DOHH2 (cell line): ENCODE data around the gene CDK4.
"Not testable (repeated sequence)": the region's sequence is repeated elsewhere in the genome, so short reads cannot be mapped to it uniquely, and the experiment has no call there.

Experiments used
- H3F3A ChIP-seq: fragments of 200-600 bp; sonication (generic), shearing (Covaris generic); 2 replicates; pipeline ENCODE4 v1.6.0; 2016; ENCODE audit warnings: antibody characterized with exemption, mild to moderate bottlenecking; ENCODE audit not compliant: control insufficient read depth, insufficient read depth
- H3K27ac ChIP-seq: fragments of 200-600 bp; sonication (generic); 2 replicates; pipeline ENCODE4 v1.5.1; 2014; ENCODE audit warnings: low read depth, mild to moderate bottlenecking, low read length, moderate library complexity
- H3K27me3 ChIP-seq: fragments of 200-600 bp; sonication (generic); 2 replicates; pipeline ENCODE4 v1.6.1; 2014; ENCODE audit warnings: mild to moderate bottlenecking, low read length, mixed read lengths; ENCODE audit not compliant: control insufficient read depth
- H3K36me3 ChIP-seq: fragments of 200-600 bp; sonication (generic); 2 replicates; pipeline ENCODE4 v1.6.1; 2014; ENCODE audit warnings: mild to moderate bottlenecking, low read length, moderate library complexity, mixed read lengths; ENCODE audit not compliant: control insufficient read depth
- H3K4me1 ChIP-seq: fragments of 200-600 bp; sonication (generic); 2 replicates; pipeline ENCODE4 v1.6.1; 2014; ENCODE audit warnings: mild to moderate bottlenecking, low read length, mixed read lengths; ENCODE audit not compliant: control insufficient read depth
- H3K4me2 ChIP-seq: fragments of 200-600 bp; sonication (generic); 2 replicates; pipeline ENCODE4 v1.6.0; 2014; ENCODE audit warnings: mild to moderate bottlenecking, low read length, moderate library complexity
- H3K4me3 ChIP-seq: fragments of 200-600 bp; sonication (generic); 2 replicates; pipeline ENCODE4 v1.5.1; 2014; ENCODE audit warnings: mild to moderate bottlenecking, low read length, mixed read lengths
- H3K79me2 ChIP-seq: fragments of 200-600 bp; sonication (generic); 2 replicates; pipeline ENCODE4 v1.6.1; 2014; ENCODE audit warnings: mild to moderate bottlenecking, low read length, mixed read lengths; ENCODE audit not compliant: control insufficient read depth
- H3K9me2 ChIP-seq: fragments of 200-600 bp; sonication (generic); replicated peaks from 2 replicates; pipeline ENCODE4 v1.6.1; 2014; ENCODE audit warnings: mild to moderate bottlenecking, low read length, mixed read lengths; ENCODE audit not compliant: control insufficient read depth
- H3K9me3 ChIP-seq: fragments of 200-600 bp; sonication (generic); 2 replicates; pipeline ENCODE4 v1.6.1; 2014; ENCODE audit warnings: antibody characterized with exemption, low read length, mixed read lengths; ENCODE audit not compliant: control insufficient read depth, insufficient read depth
- H4K20me1 ChIP-seq: fragments of 200-600 bp; sonication (generic); 2 replicates; pipeline ENCODE4 v1.6.0; 2014; ENCODE audit warnings: low read depth, mild to moderate bottlenecking, antibody characterized with exemption, low read length, moderate library complexity; ENCODE audit not compliant: control insufficient read depth, insufficient read depth
- EZH2phosphoT487 ChIP-seq: fragments of 200-600 bp; sonication (generic); IDR thresholded peaks from 2 replicates; pipeline ENCODE4 v1.6.1; 2017; ENCODE audit warnings: borderline replicate concordance, mild to moderate bottlenecking, antibody characterized with exemption, low read length, moderate library complexity, mixed read lengths
- TF ChIP-seq, protein P1 (sequence below): fragments of 200-600 bp; sonication (generic); IDR thresholded peaks from one replicate; pipeline ENCODE4 v1.5.1; 2014; ENCODE audit warnings: antibody characterized with exemption, mild to moderate bottlenecking, low read depth, low read length; ENCODE audit not compliant: poor library complexity, severe bottlenecking

CDK4 gene

GRCh38 chr12:57717131-57717530 is 35.0 kb downstream of the CDK4 start:
- H3K27me3 ChIP-seq = no peaks in the 10 kb centered on the region
- H3K4me2 ChIP-seq = no peak overlapping the region
- no peaks in the 10 kb centered on the region for H3F3A ChIP-seq
- H3K79me2 ChIP-seq = no peaks in the 10 kb centered on the region
- H3K9me3 ChIP-seq = no peaks in the 10 kb centered on the region
- TF ChIP-seq, protein P1, sequence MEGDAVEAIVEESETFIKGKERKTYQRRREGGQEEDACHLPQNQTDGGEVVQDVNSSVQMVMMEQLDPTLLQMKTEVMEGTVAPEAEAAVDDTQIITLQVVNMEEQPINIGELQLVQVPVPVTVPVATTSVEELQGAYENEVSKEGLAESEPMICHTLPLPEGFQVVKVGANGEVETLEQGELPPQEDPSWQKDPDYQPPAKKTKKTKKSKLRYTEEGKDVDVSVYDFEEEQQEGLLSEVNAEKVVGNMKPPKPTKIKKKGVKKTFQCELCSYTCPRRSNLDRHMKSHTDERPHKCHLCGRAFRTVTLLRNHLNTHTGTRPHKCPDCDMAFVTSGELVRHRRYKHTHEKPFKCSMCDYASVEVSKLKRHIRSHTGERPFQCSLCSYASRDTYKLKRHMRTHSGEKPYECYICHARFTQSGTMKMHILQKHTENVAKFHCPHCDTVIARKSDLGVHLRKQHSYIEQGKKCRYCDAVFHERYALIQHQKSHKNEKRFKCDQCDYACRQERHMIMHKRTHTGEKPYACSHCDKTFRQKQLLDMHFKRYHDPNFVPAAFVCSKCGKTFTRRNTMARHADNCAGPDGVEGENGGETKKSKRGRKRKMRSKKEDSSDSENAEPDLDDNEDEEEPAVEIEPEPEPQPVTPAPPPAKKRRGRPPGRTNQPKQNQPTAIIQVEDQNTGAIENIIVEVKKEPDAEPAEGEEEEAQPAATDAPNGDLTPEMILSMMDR = no peak
- no peak for TF ChIP-seq EZH2phosphoT487
- peaks cover 57% of the 10 kb centered on the region for H3K36me3 ChIP-seq
- no peak overlapping the region for H3K4me3 ChIP-seq
- H3K4me1 ChIP-seq = peaks cover 5% of the 10 kb centered on the region
- H3K9me2 ChIP-seq = no peaks in the 10 kb centered on the region
- H4K20me1 ChIP-seq = no peaks in the 10 kb centered on the region
- no peak overlapping the region for H3K27ac ChIP-seq

GRCh38 chr12:57716305-57716704 is 35.8 kb downstream of the CDK4 start:
- H3K27ac ChIP-seq = no peak overlapping the region
- H3K36me3 ChIP-seq = peaks cover 58% of the 10 kb centered on the region
- no peak overlapping the region for H3K4me2 ChIP-seq
- H4K20me1 ChIP-seq = no peaks in the 10 kb centered on the region
- H3K4me1 ChIP-seq = peaks cover 5% of the 10 kb centered on the region
- H3F3A ChIP-seq = no peaks in the 10 kb centered on the region
- H3K27me3 ChIP-seq = no peaks in the 10 kb centered on the region
- H3K9me2 ChIP-seq = no peaks in the 10 kb centered on the region
- H3K9me3 ChIP-seq = no peaks in the 10 kb centered on the region
- TF ChIP-seq EZH2phosphoT487 = no peak
- TF ChIP-seq, protein P1 = no peak
- no peak overlapping the region for H3K4me3 ChIP-seq
- H3K79me2 ChIP-seq = no peaks in the 10 kb centered on the region

- TF ChIP-seq EZH2phosphoT487 = no peak
- TF ChIP-seq, protein P1 = no peak
- H3K4me3 ChIP-seq = no peak overlapping the region
- H3K27ac ChIP-seq = no peak overlapping the region
- no peaks in the 10 kb centered on the region for H4K20me1 ChIP-seq
- no peaks in the 10 kb centered on the region for H3K27me3 ChIP-seq
- H3K9me2 ChIP-seq = no peaks in the 10 kb centered on the region
- H3K9me3 ChIP-seq = no peaks in the 10 kb centered on the region
- no peaks in the 10 kb centered on the region for H3K79me2 ChIP-seq
- H3F3A ChIP-seq = no peaks in the 10 kb centered on the region
- H3K4me2 ChIP-seq = no peak overlapping the region
- H3K36me3 ChIP-seq = peaks cover 55% of the 10 kb centered on the region
- H3K4me1 ChIP-seq = peaks cover 5% of the 10 kb centered on the region
Measured at GRCh38 chr12:57715786-57716185, 36.3 kb downstream of the CDK4 start.

DNA sequence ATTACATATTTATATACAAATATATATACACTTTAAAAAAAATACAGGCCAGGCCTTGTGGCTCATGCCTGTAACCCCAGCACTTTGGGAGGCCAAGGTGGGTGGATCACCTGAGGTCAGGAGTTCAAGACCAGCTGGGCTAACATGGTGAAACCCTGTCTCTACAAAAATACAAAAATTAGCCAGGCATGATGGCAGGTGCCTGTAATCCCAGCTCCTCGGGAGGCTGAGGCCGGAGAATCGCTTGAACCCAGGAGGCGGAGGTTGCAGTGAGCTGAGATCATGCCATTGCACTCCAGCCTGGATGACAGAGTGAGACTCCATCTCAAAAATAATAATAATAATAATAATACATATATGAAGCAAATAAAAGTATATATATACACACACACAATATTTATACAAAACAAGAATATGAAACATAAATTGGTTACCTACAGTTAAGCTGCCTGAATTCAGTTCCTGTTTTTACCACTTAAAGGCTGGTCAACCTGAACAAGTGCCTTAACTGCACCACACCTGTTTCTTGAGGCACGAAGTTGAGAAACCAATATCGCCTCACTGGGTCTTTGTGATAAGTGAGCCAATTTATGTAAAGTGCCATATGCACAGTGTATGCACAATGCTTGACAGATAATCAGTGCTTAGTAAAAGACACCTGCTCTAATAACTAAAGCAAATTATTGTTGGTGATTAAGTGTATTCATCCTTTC is 36.9 kb downstream of the CDK4 start:
- not testable (repeated sequence) for H3K27ac ChIP-seq, H4K20me1 ChIP-seq, H3K9me2 ChIP-seq, H3K9me3 ChIP-seq, H3K4me1 ChIP-seq, H3K79me2 ChIP-seq, H3K27me3 ChIP-seq, H3K4me3 ChIP-seq, H3K4me2 ChIP-seq, H3F3A ChIP-seq
- peaks cover 49% of the 10 kb centered on the region for H3K36me3 ChIP-seq
